Activated CD8-positive, alpha-beta T cell treated with anti-CD3 and anti-CD28 coated beads for 36 hours (primary cell): ENCODE data around the gene ALDH5A1. TPM values are rescaled to one million over a fixed set of nuclear protein-coding genes. Genes with fewer than 3 reads are reported as not detected.

Experiments used
- ATAC-seq: fragments of 200-7000 bp; cut with Tn5 transposase; one replicate; pipeline ENCODE4 v1.10.0; 2021; ENCODE audit warnings: mild to moderate bottlenecking, moderate library complexity
- CTCF ChIA-PET: fragments of 350-600 bp; sonication (Branson Sonifier 250); formaldehyde crosslinking; loops from one replicate; lab custom pipeline; 2021; ENCODE audit warnings: antibody characterized with exemption; lab: Charles Lee
- POLR2A ChIA-PET: fragments of 350-600 bp; sonication (Branson Sonifier 250); formaldehyde crosslinking; loops from one replicate; lab custom pipeline; 2021; ENCODE audit warnings: antibody characterized with exemption; lab: Charles Lee
- DNase-seq: peaks from one replicate; pipeline ENCODE4 v3.0.0-alpha.2; 2020
- H3K27ac Mint-ChIP-seq: one replicate; pipeline ENCODE4 v1.8.0; 2021; ENCODE audit warnings: mild to moderate bottlenecking, mixed read lengths
- H3K27me3 Mint-ChIP-seq: one replicate; pipeline ENCODE4 v1.8.0; 2021; ENCODE audit warnings: mixed read lengths
- H3K36me3 Mint-ChIP-seq: one replicate; pipeline ENCODE4 v1.8.0; 2021; ENCODE audit warnings: low read depth, mixed read lengths
- H3K4me1 Mint-ChIP-seq: one replicate; pipeline ENCODE4 v1.8.0; 2021; ENCODE audit warnings: low read depth, mixed read lengths
- H3K4me3 Mint-ChIP-seq: one replicate; pipeline ENCODE4 v1.8.0; 2021; ENCODE audit warnings: mild to moderate bottlenecking, moderate library complexity, mixed read lengths
- H3K9me3 Mint-ChIP-seq: one replicate; pipeline ENCODE4 v1.8.0; 2021; ENCODE audit warnings: mixed read lengths
- CTCF ChIP-seq: fragments of 200-600 bp; IDR thresholded peaks from one replicate; pipeline ENCODE4 v1.8.0; 2022; ENCODE audit warnings: antibody characterized with exemption, mild to moderate bottlenecking
- intact Hi-C: fragments of 100-400 bp; cut with micrococcal nuclease; formaldehyde crosslinking; loops from one replicate; pipeline ENCODE4 v1.10.0; 2022
- total RNA-seq, 2 experiments: library from RNA; stranded (reverse); gene quantifications; one replicate each; pipeline ENCODE4 v1.2.3, GENCODE V29; 2021

Gene ALDH5A1
- total RNA-seq, 2 experiments from 2014 or later = 20.7 to 20.8 TPM

GRCh38 chr6:24549674-24550353, 55.0 kb downstream of the ALDH5A1 start:
- no peak overlapping the region for H3K27ac Mint-ChIP-seq
- CTCF ChIA-PET = interaction anchor here (1.7 to 3.7 kb wide), 2 partner anchors 29 to 32 kb away, joined by 5 to 11 read pairs; no protein-coding TSS in a partner anchor
- ATAC-seq = no peak
- DNase-seq = no peak
- TF ChIP-seq CTCF = no peak
- H3K36me3 Mint-ChIP-seq = no peaks in the 10 kb centered on the region
- no peaks in the 10 kb centered on the region for H3K9me3 Mint-ChIP-seq
- no peak overlapping the region for H3K4me3 Mint-ChIP-seq
- peaks cover 9% of the 10 kb centered on the region for H3K27me3 Mint-ChIP-seq
- intact Hi-C loops = no loop called here
- peaks cover 9% of the 10 kb centered on the region for H3K4me1 Mint-ChIP-seq
- POLR2A ChIA-PET = no interaction called here

- Mint-ChIP-seq H3K36me3 (no peaks in the 10 kb centered on the region), H3K27me3 (peaks cover 7% of the 10 kb centered on the region), H3K4me3 (no peak overlapping the region), H3K4me1 (peaks cover 9% of the 10 kb centered on the region), H3K27ac (no peak overlapping the region), H3K9me3 (no peaks in the 10 kb centered on the region)
- TF ChIP-seq CTCF = no peak
- ATAC-seq (no peak), DNase-seq (no peak)
- CTCF ChIA-PET = interaction anchor here (0.8 to 3.7 kb wide), 3 partner anchors 30 to 70 kb away, joined by 3 to 11 read pairs (median 5); no protein-coding TSS in a partner anchor
- intact Hi-C loops = no loop called here
- POLR2A ChIA-PET = no interaction called here
Observed at GRCh38 chr6:24551139-24551538, 56.4 kb downstream of the ALDH5A1 start.

DNA sequence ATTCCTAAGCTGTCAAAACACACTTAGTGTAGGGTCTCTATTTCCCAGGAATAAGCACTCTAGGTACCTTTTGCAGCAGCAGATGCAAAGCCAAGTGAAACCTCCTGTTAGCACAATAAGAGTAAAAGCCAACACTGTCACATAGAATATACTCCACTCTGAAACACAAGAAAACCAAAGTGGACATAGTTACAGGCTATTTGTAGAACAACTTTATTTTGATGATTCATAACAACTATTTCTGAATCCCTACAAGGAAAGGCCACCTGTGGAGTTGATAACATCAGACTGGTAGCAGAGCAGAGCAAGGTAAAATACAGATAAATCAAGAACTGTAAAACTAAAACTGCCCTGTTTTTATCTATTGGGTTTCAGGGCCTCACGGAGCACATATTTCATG, 59.7 kb downstream of the ALDH5A1 start:
- no peak for ATAC-seq
- no peak for TF ChIP-seq CTCF
- ChIA-PET CTCF (no interaction called here), POLR2A (no interaction called here)
- no peak overlapping the region for H3K27ac Mint-ChIP-seq
- DNase-seq = no peak
- H3K36me3 Mint-ChIP-seq = no peaks in the 10 kb centered on the region
- intact Hi-C loops = no loop called here
- no peaks in the 10 kb centered on the region for H3K27me3 Mint-ChIP-seq
- H3K4me3 Mint-ChIP-seq = no peak overlapping the region
- no peaks in the 10 kb centered on the region for H3K9me3 Mint-ChIP-seq
- no peaks in the 10 kb centered on the region for H3K4me1 Mint-ChIP-seq

DNA sequence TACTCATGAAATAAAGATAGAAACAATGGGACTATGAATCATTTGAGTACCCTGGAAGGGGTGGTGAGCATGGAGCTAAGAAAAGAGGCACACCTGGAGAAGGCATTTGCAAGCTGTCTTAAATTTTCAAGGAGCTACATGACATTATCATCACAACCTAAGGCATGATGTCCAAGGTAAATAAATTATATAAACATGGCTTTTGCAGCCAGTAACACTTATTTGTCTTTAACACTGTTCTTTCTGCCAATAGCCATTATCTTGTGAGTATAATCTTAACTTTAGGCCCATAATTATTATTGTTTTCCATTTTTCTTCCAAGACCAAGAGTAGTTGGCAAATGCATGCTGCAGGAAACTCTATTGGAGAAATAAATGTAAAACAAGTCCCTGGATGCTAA, 63.7 kb downstream of the ALDH5A1 start:
- no peaks in the 10 kb centered on the region for H3K36me3 Mint-ChIP-seq
- ChIA-PET POLR2A (no interaction called here), CTCF (interaction anchor here (1.1 kb wide), 1 partner anchor 128 kb away, joined by 3 read pairs; no protein-coding TSS in a partner anchor)
- no peak overlapping the region for H3K27ac Mint-ChIP-seq
- no peak for DNase-seq
- ATAC-seq = no peak
- H3K9me3 Mint-ChIP-seq = no peaks in the 10 kb centered on the region
- no peak overlapping the region for H3K4me3 Mint-ChIP-seq
- no peaks in the 10 kb centered on the region for H3K4me1 Mint-ChIP-seq
- intact Hi-C loops = no loop called here
- TF ChIP-seq CTCF = no peak
- H3K27me3 Mint-ChIP-seq = no peaks in the 10 kb centered on the region

GRCh38 chr6:24564081-24564480, 69.3 kb downstream of the ALDH5A1 start:
- no peaks in the 10 kb centered on the region for H3K4me1 Mint-ChIP-seq
- no peaks in the 10 kb centered on the region for H3K27me3 Mint-ChIP-seq
- POLR2A ChIA-PET = no interaction called here
- TF ChIP-seq CTCF = no peak
- no peak for ATAC-seq
- no peaks in the 10 kb centered on the region for H3K9me3 Mint-ChIP-seq
- intact Hi-C loops = no loop called here
- H3K4me3 Mint-ChIP-seq = no peak overlapping the region
- CTCF ChIA-PET = interaction anchor here (1.0 to 3.9 kb wide), 3 partner anchors 17 to 133 kb away, joined by 3 to 13 read pairs (median 4); no protein-coding TSS in a partner anchor
- no peak overlapping the region for H3K27ac Mint-ChIP-seq
- DNase-seq = no peak
- no peaks in the 10 kb centered on the region for H3K36me3 Mint-ChIP-seq
